Measurements from ENCODE around the gene DCTN1.

Gene DCTN1

DNA sequence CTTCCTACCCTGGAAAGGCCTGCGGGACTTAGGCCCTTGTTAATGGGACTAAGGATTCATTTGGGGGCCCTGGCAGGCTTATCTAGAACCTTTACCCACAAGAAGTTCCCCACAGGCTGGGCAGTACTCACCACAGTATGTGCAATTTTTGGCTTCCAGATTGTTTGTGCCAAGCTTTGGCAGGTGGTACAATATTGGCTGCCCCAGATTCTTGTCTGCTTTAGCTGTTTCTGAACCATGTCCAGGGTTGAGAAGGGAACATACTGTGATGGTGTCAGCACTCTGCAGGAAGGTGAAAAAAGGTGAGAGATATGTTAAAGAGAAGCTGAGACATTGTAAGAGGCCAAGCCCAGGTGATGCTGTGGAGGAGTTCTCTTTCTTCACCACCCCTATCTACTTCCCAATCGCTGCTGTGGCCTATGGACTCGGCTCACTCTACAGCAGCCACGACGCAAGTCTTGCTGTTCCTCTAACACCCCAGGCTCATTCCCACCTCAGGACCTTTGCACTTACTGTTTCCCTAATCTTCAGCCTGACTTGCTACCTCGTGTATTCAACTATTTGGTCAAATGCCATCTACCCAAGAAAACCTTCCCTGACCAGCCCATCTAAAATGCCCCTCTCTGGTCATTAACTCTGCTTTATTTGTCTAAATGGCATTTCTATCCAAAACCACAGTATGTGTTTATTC, 46.1 kb downstream of the DCTN1 start:
- TF ChIP-seq ZNF274 (IDR thresholded peaks at IDR 0.05; ENCODE audit: low read depth, low read length), result no peak
- no peak overlapping the region for H3K4me3 ChIP-seq (ENCODE audit: low read length)

DNA sequence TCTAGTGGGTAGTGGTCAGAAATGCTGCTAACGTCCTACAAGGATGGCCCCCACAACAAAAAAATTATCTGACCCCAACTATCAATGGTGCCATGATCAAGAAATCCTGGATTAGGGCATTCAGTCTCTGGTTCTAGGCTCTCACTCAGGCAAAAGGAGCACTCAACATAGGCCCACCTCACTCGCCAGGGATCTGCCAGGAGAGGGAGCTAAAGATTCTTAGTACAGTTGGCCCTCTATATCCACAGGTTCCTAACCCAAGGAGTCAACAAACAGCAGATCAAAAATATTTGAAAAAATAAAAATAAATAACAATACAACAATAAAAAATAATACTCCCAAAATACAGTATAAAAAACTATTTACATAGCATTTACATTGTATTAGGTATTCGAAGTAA, 46.9 kb downstream of the DCTN1 start:
- H3K4me3 ChIP-seq (ENCODE audit: low read length), result no peak overlapping the region
- no peak for TF ChIP-seq ZNF274 (IDR thresholded peaks at IDR 0.05; ENCODE audit: low read depth, low read length)

DNA sequence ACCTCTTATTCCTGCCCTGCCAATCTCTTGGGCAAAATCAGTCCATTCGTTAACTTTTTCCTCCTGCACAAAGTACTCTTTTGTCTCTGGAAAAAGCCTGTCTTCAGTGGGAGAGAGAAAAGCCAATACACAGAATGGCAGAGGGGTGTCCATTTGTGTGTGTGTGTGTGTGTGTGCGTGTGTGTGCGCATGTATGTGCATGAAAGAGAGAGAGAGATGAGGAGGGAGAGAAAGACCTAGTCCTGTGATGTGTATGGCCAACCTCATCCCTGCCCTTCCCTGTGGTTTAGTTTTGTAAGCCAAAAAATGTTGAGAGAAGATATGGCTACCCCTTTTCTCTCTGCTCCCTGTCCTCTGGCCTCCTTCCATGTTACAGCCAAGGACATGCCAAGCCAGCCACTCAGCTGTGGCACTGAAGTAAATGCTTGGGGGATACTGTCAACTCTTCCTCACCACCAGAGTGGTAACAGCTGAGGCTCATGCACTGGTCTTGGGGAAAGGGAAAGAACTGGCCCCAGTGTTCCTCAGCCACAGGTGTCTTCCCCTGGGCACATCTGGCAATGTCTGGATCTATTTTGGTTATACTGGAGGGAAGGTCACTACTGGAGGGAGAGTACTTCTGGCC, 47.4 kb downstream of the DCTN1 start:
- TF ChIP-seq ZNF274 (IDR thresholded peaks at IDR 0.05; ENCODE audit: low read depth, low read length), result no peak

DNA sequence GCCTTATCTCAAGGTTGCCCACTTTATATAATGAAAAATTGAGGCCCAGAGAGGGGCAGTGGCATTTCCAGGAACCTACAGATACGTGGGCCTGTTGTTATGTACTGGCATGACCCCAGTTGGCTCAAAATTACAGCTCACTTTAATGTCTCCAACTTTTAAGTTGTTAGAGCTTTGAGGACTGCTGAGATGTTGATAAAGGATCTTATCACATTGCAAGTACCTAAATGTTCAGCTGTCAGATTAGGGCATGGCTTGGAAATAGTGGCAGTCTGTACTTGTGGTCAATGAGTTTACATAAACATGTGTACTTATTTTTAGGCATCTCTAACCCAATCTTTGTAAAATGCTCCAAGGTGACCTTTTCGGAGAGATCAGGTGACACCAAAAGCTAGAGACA, 51.5 kb downstream of the DCTN1 start:
- TF ChIP-seq ZNF274 (IDR thresholded peaks at IDR 0.05; ENCODE audit: low read depth, low read length), result no peak
- no peak overlapping the region for H3K4me3 ChIP-seq (ENCODE audit: low read length)

More for the DNA sequence above, 47.4 kb downstream of the DCTN1 start:
- no peak overlapping the region for H3K4me3 ChIP-seq (ENCODE audit: low read length)

DNA sequence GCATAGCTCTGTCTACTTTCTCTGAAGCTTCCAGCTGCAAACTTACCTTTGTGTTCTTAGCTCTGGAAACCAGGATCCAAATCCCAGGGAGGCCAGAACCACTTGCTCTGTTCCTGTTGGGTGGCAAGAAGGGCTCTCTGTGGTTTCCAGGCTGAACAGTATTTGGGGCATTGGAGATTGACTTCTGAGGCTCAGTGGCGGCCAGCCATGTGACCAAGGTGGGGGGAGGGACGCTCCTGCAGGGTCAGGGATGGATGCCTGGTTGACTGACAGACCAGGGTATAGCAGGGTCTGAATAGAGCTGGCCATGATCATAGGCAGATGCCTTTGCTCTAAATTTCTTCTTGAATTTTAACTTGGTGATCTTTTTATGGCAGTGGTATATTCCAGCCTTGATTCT, 52.0 kb downstream of the DCTN1 start:
- H3K4me3 ChIP-seq (ENCODE audit: low read length), result no peak overlapping the region
- TF ChIP-seq ZNF274 (IDR thresholded peaks at IDR 0.05; ENCODE audit: low read depth, low read length), result no peak

DNA sequence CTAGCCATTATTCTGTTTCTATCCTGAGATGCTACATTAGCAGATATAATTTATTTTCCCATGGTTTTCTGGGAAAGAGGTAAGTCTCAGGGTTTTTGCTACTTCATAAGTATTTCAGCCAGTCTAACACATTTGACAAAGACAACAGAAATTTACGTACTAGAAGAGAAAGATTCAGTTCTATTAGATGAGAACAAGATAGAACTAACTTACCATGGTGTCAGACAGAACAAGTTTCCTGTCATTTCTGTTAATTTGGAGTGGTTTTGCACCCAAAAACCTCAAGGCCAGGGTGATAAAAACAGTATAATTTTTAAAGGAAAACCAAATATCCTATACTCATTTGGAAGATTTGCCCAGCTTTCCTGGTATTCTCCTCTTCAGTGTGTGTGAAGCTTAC, 52.5 kb downstream of the DCTN1 start:
- TF ChIP-seq ZNF274 (IDR thresholded peaks at IDR 0.05; ENCODE audit: low read depth, low read length), result no peak
- no peak overlapping the region for H3K4me3 ChIP-seq (ENCODE audit: low read length)

DNA sequence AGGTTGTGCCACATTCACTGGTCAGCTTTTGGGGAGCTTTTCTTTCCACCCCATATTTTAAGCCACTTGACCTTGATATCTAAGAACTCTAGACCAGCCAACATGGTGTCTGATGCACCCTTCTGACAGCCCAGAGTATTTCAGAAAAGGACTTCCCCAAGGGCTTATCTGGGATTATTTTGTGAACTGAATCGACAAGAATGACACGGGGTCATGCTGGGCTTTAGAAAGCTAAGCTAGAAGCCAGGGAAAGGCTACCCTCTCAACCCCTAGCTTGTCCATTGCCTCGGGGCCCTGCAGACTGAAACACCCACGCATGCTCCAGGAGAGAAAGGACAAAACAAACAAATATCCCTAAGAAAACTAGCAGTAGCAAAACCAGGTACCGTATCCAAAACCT, 52.9 kb downstream of the DCTN1 start:
- no peak overlapping the region for H3K4me3 ChIP-seq (ENCODE audit: low read length)
- no peak for TF ChIP-seq ZNF274 (IDR thresholded peaks at IDR 0.05; ENCODE audit: low read depth, low read length)

DNA sequence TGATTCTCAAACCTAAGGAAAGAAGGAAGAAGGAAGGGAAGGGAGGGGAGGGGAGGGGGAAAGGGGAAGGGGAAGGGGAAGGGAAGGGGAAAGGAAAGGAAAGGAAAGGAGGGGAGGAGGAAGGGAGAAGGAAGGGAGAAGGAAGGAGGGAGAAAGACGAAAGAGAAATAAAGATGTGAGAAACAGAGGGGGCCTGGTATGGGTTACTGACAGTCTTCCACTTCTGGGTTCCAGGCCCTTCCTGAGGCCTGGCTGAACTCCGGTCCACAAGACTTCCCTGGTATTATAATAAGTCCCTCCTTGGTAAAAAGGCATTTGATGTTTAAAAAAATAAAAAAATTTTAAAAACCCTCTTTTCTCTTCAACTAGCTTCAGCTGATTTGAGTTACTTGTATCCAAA, 54.3 kb downstream of the DCTN1 start:
- H3K4me3 ChIP-seq (ENCODE audit: low read length), result no peak overlapping the region
- TF ChIP-seq ZNF274 (IDR thresholded peaks at IDR 0.05; ENCODE audit: low read depth, low read length), result no peak

DNA sequence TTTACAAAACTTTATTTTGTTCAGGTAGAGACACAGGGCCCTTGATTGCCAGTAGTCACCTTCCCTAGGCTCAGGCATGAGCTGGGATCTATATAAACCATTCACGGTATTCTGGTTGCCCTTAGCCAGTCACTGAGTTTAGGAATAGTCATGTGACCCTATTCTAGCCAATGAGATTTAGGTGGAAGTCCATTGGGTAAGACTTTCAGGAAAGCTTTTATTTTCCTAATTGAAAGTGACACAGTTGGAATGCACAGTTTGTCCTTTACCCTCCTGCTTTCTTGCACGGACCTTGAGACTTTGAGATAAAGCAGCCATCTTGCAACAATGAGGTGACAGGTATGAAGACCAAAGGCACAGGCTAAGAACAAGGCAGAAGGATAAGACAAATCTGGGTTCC, 58.4 kb downstream of the DCTN1 start:
- H3K4me3 ChIP-seq (ENCODE audit: low read length), result no peak overlapping the region
- no peak for TF ChIP-seq ZNF274 (IDR thresholded peaks at IDR 0.05; ENCODE audit: low read depth, low read length)

DNA sequence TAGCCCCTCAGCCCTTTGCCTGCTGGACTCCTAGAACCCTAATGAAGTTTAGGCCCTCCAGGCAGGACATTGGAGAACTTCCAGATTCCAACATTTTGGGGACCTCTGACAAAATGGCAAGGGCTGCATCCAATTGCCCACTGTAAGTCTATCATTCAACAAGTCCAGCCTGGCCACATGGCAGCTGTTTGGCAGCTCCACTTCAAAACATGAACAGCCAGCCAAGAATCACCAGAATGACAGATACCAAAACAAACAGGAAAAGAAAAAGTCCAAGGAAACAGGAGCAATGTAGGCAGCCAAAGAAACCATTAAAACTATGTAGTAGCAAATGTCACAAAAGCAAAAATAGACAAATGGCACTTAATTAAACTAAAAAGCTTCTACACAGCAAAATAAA, 62.4 kb downstream of the DCTN1 start:
- TF ChIP-seq ZNF274 (IDR thresholded peaks at IDR 0.05; ENCODE audit: low read depth, low read length), result no peak
- H3K4me3 ChIP-seq (ENCODE audit: low read length), result no peak overlapping the region

DNA sequence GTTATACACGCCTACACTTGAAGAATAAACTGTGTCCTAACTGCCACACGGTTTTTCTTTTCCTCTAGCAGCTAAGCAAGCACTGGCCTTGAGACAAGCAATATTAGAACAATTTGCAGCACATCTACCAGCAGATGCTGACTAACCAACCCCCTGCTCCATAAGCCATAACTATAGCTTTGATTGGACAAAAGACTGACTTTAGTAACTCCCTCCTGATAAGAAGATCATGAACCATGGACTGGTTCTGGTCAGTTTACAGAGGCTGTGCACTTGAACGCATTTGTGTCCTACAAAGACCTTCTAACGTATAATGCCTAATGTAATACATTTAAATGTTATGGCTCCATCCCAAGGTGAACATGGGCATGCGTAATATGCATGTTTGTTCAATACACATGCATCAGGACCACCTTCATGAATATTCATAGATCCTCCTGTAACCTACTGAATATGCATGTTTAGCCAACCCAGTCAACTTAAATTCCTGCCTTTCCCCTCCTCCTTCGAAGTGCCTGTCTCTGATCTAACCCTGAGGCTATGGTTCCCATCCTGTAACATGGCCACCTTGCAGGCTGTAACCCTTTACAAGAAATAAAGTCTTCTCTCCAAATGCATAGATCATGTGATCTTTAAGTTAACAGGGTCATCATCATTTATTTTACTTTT, 63.4 kb downstream of the DCTN1 start:
- no peak overlapping the region for H3K4me3 ChIP-seq (ENCODE audit: low read length)
- no peak for TF ChIP-seq ZNF274 (IDR thresholded peaks at IDR 0.05; ENCODE audit: low read depth, low read length)

DNA sequence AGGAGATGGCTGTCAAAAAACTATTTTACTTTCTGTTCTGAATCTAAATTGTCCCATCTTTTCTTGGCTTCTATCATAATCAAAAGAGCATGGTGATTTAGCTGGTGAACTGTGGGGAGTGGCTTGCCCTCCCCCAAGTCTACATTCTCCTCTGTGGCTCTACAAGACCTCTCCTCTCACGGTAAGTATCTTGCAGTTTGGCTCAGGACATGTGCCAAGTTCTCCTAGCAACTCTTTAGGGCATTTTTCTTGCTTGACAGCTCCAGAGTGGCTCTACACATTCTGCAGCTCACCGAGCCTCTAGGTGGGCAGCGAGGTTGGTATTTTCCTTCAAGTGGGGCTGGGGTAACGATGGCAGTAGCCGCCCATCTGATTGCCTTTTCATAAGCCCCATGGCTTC, 66.0 kb downstream of the DCTN1 start:
- H3K4me3 ChIP-seq (ENCODE audit: low read length), result no peak overlapping the region
- TF ChIP-seq ZNF274 (IDR thresholded peaks at IDR 0.05; ENCODE audit: low read depth, low read length), result no peak

DNA sequence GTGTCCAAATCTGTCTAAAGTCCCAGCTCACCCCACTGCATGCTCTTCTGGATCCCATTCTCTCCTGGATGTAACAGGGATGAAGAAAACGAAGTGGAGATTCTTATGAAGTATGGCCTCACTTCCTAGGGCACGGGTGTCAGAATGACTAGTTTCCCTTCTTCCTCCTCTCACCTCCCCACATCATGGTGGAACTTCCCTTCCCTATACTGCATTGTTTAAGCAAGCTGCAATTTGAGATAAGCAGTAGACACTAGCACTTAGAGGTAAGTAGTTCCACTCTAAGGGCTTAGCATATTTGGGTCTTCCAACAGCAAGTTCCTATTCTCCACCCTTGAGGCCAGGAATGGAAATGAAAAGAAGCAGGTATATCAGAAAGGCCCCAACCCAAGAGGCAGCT, 66.6 kb downstream of the DCTN1 start:
- no peak overlapping the region for H3K4me3 ChIP-seq (ENCODE audit: low read length)
- TF ChIP-seq ZNF274 (IDR thresholded peaks at IDR 0.05; ENCODE audit: low read depth, low read length), result no peak

DNA sequence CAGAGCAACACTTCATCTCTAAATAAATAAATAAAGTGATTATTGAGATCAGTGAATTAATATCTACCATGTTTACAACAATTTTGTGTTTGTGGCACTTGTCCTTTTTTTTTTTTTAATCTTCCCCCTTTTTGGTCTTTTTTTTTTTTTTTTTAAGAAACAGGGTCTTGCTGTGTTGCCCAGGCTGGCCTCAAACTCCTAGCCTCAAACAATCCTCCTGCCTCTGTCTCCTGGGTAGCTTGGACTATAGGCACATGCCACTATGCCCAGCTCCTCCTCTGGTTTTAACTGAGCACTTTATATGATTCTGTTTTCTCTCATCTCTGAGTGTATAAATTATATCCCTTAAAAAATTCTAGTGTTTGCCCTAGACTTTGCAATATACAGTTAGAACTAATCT, 67.2 kb downstream of the DCTN1 start:
- TF ChIP-seq ZNF274 (IDR thresholded peaks at IDR 0.05; ENCODE audit: low read depth, low read length), result no peak
- H3K4me3 ChIP-seq (ENCODE audit: low read length), result no peak overlapping the region
